RWPE2 (cell line): ENCODE measurements around the gene PANX3.

Source experiments
- ATAC-seq: fragments of 200-7000 bp; cut with Tn5 transposase; 3 replicates; pipeline ENCODE4 v1.9.1; 2021; ENCODE audit warnings: low read depth
- DNase-seq: peaks from one replicate; pipeline ENCODE4 v3.0.0-alpha.2; 2020; ENCODE audit warnings: low spot score
- H3K27ac ChIP-seq: fragments of 450-650 bp; 2 replicates; pipeline ENCODE4 v1.5.1; 2017; ENCODE audit warnings: mild to moderate bottlenecking; ENCODE audit not compliant: poor library complexity, severe bottlenecking
- H3K27me3 ChIP-seq: fragments of 250-450 bp; sonication (Bioruptor Pico); 2 replicates; pipeline ENCODE4 v1.5.1; 2021; ENCODE audit warnings: mild to moderate bottlenecking, moderate library complexity; ENCODE audit not compliant: insufficient read depth, poor library complexity, severe bottlenecking
- H3K36me3 ChIP-seq: fragments of 250-450 bp; sonication (Bioruptor Pico); 2 replicates; pipeline ENCODE4 v1.5.1; 2020; ENCODE audit warnings: low read depth, mild to moderate bottlenecking, moderate library complexity
- H3K4me1 ChIP-seq: fragments of 250-450 bp; sonication (Bioruptor Pico); 2 replicates; pipeline ENCODE4 v1.5.1; 2021; ENCODE audit warnings: mild to moderate bottlenecking, moderate library complexity; ENCODE audit not compliant: insufficient read depth, poor library complexity, severe bottlenecking
- H3K4me3 ChIP-seq: fragments of 250-450 bp; sonication (Bioruptor Pico); 2 replicates; pipeline ENCODE4 v1.5.1; 2021; ENCODE audit warnings: mild to moderate bottlenecking, moderate library complexity; ENCODE audit not compliant: severe bottlenecking
- H3K9me3 ChIP-seq: fragments of 250-450 bp; sonication (Bioruptor Pico); 2 replicates; pipeline ENCODE4 v1.5.1; 2021; ENCODE audit warnings: mild to moderate bottlenecking, moderate library complexity; ENCODE audit not compliant: severe bottlenecking
- TF ChIP-seq, protein P1 (sequence below): fragments of 450-650 bp; IDR thresholded peaks from one replicate; pipeline ENCODE4 v1.5.1; 2017; ENCODE audit warnings: mild to moderate bottlenecking, moderate library complexity; ENCODE audit not compliant: poor library complexity, severe bottlenecking

The PANX3 gene

GRCh38 chr11:124612045-124612444, 817 bp downstream of the PANX3 start:
- Histone ChIP-seq H3K4me3 (no peak overlapping the region), H3K36me3 (no peaks in the 10 kb centered on the region), H3K4me1 (no peaks in the 10 kb centered on the region), H3K27me3 (no peaks in the 10 kb centered on the region), H3K9me3 (no peaks in the 10 kb centered on the region), H3K27ac (no peak overlapping the region)
- TF ChIP-seq, protein P1, sequence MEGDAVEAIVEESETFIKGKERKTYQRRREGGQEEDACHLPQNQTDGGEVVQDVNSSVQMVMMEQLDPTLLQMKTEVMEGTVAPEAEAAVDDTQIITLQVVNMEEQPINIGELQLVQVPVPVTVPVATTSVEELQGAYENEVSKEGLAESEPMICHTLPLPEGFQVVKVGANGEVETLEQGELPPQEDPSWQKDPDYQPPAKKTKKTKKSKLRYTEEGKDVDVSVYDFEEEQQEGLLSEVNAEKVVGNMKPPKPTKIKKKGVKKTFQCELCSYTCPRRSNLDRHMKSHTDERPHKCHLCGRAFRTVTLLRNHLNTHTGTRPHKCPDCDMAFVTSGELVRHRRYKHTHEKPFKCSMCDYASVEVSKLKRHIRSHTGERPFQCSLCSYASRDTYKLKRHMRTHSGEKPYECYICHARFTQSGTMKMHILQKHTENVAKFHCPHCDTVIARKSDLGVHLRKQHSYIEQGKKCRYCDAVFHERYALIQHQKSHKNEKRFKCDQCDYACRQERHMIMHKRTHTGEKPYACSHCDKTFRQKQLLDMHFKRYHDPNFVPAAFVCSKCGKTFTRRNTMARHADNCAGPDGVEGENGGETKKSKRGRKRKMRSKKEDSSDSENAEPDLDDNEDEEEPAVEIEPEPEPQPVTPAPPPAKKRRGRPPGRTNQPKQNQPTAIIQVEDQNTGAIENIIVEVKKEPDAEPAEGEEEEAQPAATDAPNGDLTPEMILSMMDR: no peak
- no peak for ATAC-seq
- DNase-seq: no peak

GRCh38 chr11:124612567-124613246, 1.5 kb downstream of the PANX3 start:
- Histone ChIP-seq H3K36me3 (no peaks in the 10 kb centered on the region), H3K27ac (no peak overlapping the region), H3K4me1 (no peaks in the 10 kb centered on the region), H3K27me3 (no peaks in the 10 kb centered on the region), H3K9me3 (no peaks in the 10 kb centered on the region), H3K4me3 (no peak overlapping the region)
- DNase-seq (no peak), ATAC-seq (peak; percentile 62)
- TF ChIP-seq, protein P1: no peak

DNA sequence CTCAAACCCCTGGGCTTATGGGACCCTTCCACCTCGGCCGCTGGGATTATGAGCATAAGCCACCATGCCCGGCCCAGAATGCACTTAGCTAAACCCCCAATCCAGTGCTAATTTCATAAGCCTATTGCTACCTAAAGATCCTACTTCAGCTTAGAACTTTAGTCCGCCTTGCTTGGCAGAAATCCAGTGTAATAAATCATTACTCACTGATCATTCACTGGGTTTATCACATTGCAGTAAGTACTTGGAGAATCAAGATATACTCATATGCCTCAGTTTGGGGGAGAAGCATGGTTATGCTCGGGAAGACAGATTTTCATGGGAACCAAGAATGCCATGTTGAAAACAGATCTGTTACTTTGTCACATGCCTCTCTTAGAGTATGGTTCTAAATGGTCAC, 7.6 kb downstream of the PANX3 start:
- DNase-seq: no peak
- no peaks in the 10 kb centered on the region for H3K27me3 ChIP-seq
- H3K36me3 ChIP-seq: no peaks in the 10 kb centered on the region; the same call in 1 of the 2 replicates
- H3K4me3 ChIP-seq: no peak overlapping the region
- TF ChIP-seq, protein P1: no peak
- H3K9me3 ChIP-seq: no peaks in the 10 kb centered on the region
- ATAC-seq: no peak
- H3K4me1 ChIP-seq: peaks cover 9% of the 10 kb centered on the region
- H3K27ac ChIP-seq: no peak overlapping the region

- H3K4me1 ChIP-seq: peaks cover 11% of the 10 kb centered on the region
- DNase-seq (peak; percentile 83), ATAC-seq (peak; percentile 96)
- H3K27ac ChIP-seq: peak within 1 kb of the TSS; percentile 60
- H3K9me3 ChIP-seq: no peaks in the 10 kb centered on the region
- TF ChIP-seq, protein P1: no peak
- H3K27me3 ChIP-seq: no peaks in the 10 kb centered on the region
- peak within 1 kb of the TSS; percentile 70 for H3K4me3 ChIP-seq
- H3K36me3 ChIP-seq: peaks cover 34% of the 10 kb centered on the region
These were observed 11.6 kb downstream of the PANX3 start, which contains the start of gene TBRG1 for GRCh38 chr11:124622531-124623451. TBRG1 (plus strand) TSS chr11:124622864; CDS start chr11:124623084, 220 bp downstream.
